GM19043 (cell line): ENCODE data around the gene CRBN.

Experiments used
- ATAC-seq: cut with Tn5 transposase; IDR thresholded peaks from one replicate; pipeline ENCODE4 v1.9.1; 2021; ENCODE audit warnings: low read depth; ENCODE audit not compliant: unreplicated experiment

Gene CRBN

DNA sequence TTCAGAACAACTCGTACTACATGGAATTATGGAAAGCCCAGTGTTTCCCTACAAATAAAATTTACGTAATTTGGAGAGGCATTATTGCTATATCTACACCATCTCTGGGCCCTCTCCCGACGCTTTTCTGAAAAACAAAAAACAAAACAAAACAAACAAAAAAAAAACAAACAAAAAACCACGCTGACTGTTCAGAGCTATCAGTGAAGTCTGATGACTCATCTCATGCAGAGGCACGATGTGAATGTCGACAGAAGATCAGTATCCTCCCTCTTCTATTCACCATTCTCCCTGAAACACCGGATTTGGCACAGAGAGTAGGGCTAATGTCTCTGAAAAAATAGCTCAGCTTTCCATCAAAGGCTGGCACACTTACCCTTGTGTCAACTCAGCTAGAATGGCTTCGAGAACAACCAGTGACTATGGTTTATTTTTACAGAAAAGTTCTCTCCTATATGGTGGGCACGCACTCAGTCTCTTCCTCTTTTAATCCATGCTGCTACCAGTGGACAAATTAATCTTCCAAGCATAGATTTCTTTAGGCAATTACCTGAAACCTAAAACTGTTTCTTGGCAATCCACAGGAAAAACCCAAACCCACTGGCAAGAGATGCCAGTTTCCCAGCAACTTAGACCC, 1.5 kb downstream of the CRBN start:
- ATAC-seq = no peak

DNA sequence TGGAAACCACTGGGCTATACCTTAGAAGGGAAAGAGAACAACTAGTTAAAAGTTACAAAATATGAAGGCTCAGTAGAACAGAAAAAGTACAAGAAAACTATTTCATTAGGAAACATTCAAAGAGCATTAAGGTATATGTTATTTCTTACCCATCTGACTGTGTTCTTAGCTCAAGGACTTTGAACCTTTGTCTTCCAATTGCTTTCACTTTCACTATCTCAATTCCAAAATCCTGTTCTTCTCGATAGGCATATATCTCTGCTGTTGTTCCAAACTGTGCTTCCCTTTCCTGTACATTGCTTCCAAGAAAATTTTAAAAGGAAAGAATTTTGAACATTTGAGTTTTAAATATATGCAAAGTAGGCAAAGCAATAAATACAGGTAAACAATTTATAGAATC, 6.9 kb downstream of the CRBN start:
- ATAC-seq = no peak

DNA sequence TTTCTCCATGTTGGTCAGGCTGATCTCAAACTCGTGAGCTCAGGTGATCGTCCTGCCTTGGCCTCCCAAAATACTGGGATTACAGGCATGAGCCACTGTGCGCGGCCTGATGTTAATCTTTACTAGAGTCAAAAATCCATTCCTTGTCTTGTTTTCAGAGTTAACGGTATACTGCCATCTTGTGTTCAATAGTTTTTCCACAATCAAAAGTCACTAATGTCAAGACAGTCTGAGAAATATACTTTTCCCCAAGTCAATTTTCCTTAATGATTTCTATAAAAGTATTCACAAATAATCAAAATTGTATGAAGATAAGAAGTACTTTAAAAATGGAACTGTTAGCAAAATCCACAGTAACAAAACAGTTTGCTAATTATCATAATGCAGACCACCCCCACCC, 8.5 kb downstream of the CRBN start:
- ATAC-seq = peak; percentile 46

DNA sequence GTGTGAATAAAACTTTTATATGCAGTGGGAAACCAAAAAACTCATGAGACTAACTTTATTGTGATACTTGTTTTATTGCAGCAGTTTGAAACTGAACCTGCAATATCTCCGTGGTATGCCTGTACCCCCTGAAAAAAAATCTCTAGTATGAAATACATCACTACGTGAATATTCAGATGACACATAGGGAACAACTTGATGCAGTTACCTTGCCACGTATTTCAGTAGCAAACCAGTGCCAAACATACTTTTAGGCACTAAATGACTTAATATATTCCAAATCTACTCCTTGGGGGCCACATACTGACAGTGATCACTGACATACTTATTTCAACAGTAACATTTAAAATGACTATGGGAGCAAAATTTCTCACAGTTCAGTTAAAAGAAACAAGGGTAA, 13.8 kb downstream of the CRBN start:
- no peak for ATAC-seq

DNA sequence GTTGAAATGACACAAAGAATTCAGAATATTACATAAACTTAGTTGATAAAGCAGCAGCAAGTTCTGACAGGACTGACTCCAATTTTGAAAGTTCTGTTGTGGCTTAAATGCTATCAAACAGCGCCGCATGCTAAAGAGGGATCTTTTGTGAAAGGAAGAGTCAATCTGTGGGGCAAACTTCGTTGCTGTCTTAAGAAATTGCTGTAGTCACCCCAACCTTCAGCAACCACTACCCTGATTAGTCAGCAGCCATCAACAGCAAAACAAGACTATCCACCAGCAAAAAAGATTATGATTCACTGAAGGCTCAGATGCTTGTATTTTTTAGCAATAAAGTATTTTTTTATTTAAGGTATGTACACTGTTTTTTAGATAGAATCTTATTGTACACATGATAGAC, 14.2 kb downstream of the CRBN start:
- no peak for ATAC-seq

DNA sequence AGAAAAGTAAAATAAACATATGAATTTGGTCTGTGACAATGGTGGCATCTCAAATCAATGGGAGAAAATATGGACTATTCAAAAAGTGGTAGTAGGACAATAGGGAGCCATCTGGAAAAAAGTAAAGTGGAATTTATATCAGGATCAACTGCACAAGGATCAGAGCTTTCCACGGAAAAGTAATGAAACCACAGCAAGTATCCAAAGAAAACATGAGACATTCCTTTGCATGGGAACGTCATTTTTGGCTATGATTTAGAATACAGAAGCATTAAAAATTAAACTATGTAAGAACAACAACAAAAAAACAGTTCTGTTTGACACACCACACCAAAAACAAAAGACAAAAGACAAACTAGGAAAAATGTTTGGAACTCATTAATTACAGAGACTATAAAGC, 18.7 kb downstream of the CRBN start:
- no peak for ATAC-seq

DNA sequence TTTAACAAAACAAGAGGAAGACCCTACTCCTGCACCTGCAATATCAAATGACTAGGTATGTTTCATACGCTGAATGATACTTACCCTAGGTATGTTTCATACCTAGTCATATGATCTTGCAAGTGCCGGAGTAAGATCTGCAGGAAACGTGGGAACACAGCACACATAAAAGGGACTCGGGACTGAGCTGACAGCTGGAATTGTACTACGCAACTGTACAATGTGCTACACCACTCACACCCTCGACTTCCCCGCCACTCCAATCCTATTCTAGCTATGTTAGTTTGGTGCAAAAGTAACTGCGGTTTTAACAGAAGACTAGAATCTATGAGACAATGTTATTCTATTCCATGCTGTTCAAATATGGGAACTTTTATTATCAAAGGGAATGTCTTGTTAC, 22.0 kb downstream of the CRBN start:
- no peak for ATAC-seq

DNA sequence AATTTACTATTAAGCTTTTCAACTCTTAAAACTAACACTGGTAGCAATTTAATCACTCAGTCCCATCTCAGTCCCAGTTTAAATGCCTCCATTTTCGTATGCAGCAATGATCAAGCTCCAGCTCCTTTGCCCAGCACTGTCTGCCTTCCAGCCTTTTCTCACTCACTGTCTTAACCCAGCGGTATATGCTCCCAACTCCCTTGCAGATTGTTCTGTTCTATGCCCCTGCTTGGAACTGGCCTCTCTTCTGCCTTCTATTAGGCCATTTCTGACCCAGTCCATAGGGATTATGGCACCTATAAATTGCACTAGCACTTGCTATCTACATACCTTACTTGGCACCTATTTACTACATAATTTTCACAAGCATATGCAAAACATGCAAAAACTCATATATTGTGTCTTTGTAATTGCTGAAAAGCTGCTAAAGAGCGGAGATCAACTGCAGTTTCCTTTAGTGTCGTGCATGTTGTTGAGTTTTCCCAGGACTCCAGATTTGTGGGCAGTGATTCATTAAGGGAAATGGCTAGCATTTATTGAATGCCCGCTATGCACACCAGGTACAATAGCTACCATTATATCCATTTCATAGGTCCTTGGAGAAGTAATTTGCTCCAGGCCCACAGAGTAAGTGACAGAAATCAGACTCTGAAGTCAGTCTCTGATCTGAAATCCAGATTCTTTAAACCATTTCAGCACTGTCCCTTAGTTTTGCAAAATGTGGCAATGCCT, 24.4 kb downstream of the CRBN start:
- ATAC-seq = no peak

DNA sequence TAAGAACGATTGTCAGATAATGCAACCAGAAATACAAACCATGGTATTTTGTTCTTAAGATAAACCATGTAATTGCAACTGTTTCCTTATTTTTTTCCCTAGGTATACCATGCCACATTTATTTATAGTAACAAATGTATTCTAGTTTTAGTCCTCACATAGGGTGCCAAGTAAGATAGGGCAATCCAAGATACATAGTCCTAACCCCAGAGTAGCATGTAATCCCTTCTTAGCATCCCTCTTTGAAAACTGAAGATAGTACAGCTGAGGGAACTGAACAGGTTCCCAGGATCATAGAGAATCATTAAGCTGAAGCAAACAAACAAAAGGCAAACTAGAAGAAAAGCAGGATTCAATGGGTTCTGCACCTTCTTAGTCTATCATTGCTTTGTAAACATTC, 28.0 kb downstream of the CRBN start:
- no peak for ATAC-seq

DNA sequence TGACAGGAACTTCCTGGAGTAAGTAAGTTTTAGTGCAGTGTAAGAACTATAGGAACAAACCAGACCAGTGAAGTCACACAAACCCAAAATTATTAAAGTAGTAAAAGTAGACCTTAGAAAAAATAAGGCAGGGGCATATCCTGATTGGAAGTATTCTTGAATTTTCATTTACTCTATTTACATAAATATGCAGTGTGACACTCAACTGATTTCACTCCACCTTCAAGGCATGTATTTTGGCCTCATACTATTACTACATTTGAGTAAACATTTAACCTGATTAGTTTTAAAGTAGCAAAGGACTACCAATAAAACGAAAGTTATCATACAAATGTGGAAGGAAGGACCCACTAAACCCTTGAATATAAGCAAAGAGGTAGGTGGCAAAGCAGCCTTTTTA, 29.9 kb downstream of the CRBN start:
- no peak for ATAC-seq

DNA sequence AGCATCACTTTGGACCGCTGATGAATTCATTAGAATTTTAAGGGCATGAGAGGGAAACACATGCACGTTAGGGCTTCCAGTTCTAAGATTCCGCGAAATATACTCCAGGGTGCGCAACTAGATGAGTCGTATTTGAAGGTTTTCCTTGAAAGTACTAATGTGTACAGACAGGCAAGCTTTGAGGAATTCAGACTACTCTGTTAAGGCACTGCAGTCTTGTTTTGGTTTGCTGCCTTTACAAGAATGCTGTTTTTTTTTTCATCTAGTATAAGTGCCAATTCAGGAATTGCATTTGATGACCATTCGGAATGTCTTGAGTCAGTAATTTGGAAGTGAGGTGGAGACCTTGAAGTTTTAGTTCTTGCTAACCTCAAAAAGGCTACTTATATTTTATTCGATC, 33.7 kb downstream of the CRBN start:
- ATAC-seq = no peak

DNA sequence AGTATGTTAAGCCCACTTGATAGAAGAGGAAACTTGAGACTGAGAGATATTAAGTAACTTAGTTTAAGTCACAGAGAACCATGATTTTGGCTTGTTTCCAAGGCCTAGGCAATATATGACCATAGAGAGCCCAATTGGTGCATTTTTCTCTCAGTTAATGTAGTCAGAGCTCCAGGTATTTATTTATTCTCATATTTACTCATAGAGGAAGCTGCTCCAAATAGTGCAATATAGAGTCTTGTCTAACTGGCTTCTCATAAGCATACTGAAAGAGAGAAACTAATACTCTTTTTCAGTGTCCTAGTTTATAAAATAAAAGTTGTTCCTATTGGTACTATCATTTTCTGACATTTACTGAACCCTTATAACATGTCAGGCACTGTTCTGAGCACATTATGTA, 37.6 kb downstream of the CRBN start:
- ATAC-seq = no peak

DNA sequence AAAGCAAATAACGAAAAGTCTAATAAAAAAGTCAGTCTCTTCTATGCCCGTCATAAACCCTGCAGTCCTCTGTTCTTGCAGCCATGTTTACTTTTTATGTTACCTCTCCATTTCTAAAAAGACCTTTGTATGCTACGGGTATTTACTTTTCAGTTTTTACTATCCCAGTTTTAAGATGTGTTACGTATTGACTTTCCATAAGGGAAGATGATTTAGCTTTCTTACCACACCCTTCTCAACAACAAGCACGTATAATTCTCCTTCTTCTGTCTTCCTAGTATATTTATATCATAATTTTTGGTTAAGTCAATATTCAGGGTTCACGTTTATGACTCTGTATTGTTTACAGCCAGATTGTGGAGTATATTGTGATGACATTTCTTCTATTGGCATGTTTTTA, 42.0 kb downstream of the CRBN start:
- ATAC-seq = no peak

DNA sequence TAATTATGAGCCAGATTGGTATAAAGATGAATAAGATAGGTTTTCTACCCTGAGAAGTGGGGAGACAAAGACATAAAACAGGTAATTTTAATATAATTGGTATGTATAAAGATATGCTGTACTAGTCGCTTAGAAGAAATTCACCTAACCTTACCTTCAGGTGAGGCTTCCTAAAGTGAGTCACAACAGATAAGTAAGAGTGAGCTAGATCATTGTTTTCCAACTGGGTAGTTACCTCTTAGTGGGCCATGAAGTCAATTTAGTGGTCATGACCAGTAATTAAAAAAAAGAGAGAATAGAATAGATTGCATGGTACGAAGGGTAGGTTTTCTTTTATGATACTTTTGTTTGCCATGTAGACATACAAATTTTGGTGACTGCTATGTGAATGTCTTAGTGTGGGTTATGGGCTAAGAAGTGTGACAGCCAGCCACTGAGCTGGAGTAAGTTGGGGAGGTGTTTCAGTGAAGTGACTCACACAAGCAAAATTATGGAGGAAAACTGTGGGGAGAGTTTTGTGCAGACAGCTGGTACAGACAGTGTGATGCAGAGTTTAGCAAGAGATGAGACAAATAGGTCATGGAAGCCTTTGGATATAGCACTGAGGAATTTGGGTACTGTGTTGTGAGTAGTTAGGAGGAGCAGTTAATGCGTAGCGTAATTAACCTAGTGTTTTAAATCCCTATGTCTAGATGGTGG, 44.6 kb downstream of the CRBN start:
- no peak for ATAC-seq

DNA sequence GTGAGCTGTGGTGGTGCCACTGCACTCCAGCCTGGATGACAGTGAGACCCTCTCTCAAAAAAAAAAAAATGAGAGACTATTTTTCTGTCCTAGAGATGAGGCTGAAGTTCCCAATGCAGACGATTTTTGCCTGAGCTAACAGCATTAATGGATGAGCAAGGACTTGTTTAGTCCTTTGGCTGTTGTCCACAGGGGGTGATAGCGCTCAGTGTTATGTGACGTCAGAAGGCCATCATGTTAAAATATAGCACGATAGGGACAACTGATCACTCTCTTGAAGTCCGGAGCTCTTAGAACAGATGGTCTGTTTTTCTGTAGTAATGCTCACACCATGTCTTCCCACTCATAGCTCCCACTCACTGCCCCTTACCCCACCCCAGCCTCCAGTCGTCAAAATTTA, 46.0 kb downstream of the CRBN start:
- no peak for ATAC-seq

DNA sequence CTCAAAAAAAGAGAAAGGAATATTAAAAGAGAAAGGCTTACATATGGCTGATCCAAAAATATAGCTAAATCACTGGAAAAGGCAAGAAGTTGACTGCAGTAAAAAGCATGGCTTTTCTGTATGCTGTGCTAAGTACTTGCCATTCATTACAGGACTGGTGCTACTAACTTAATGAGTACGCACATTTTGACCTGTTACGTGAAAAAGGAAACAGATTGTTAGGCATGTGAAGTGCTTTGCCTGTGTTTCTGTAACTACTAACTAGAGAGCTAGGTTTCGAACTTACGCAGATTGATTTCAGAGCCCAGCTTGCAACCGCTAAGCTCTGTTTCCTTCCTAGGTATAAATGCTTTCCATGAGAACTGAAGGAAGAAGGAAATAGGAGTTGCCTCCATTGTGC, 49.9 kb downstream of the CRBN start:
- ATAC-seq = no peak

DNA sequence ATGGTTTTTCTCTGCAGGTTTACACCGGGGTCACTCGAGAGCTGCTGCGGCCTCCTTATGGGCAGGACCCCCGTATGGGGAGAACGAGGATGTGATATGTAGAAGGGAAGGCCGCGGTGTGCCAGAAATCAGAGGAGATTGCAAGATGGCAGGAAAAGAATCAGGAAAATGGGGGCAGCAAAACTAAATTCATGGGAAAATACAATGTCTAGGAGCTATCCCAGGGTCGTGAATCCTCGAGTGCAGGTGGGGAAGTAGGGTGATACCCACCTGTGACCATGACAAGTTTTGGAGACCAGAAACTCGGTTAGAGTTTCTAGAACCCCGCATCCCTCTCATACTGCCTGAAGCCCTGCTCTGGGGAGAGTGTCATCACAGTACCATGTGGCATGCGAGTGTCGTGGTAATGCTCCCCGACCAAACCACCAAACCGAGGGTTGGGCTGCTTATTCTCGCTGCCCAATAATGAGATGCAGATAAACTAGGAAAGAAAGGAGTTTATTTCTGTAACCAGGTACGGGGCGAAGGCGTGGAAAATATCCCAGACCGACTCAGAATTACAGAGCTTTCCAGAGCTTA, 52.0 kb downstream of the CRBN start:
- ATAC-seq = no peak

DNA sequence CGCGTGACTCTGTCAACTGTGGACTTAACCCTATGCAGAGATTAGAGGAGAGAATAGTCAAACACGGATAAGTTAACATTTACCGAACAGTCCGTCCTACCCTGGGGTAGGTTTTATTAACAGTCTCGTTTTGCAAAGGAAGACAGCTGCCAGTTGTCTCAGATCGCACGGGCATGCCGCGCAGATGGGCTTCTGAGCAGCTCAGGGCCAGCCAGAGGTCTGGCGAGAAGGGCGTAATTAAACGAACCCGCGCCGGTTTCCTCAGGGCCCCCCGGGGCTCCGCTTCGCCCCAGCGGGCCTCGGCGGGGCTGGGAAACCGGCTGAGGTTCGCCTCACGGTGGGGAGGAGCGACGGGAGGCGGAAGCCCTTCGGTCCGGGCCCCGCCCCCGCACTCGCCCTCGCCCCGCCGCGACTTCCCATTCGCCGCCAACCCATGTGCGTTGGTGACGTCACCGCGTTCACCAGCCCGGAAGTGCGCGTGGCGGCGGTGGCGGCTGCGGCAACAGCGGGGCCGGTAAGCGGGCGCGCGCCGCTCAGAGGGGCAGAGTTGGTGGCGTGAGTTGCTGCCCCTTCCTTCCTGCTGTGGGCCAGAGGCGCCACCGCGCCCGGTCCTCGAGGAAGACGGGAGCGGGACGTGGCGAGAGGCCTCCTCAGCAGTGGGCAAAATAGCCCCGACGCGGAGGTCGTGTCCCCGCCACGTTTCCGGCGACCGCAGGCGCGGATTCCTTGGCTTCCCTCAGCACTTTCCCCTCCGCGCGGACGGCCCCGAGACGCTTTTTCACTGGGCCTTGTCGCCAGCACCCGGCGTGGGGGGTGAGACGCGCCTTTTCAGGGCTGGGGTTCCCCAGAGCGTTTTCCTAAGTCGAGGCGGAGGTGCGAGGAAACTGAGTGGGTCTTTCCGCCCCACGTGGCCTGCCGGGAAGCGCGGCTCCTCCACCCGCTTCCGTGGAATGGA, 52.7 kb downstream of the CRBN start, which contains the start of gene TRNT1:
TRNT1 (plus strand) TSS at position 464 of the 955 bp plus-strand sequence. CDS start 2,101 bp downstream, outside the sequence.
- peak; percentile 96 for ATAC-seq

DNA sequence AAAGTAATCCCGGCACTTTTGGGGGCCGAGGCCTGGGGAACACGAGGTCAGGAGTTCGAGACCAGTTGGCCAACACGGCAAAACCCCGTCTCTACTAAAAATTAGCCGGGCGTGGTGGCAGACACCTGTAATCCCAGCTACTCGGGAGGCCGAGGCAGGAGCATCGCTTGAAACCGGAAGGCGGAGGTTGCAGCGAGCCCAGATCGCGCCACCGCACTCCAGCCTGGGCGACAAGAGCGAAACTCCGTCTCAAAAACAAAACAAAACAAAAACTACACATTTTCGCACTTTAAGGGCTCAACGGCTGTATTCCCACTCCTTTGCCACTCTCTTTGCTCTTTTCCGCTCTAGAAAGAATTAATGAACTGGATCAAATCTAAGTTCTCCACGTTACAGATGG, 53.5 kb downstream of the CRBN start:
- no peak for ATAC-seq

DNA sequence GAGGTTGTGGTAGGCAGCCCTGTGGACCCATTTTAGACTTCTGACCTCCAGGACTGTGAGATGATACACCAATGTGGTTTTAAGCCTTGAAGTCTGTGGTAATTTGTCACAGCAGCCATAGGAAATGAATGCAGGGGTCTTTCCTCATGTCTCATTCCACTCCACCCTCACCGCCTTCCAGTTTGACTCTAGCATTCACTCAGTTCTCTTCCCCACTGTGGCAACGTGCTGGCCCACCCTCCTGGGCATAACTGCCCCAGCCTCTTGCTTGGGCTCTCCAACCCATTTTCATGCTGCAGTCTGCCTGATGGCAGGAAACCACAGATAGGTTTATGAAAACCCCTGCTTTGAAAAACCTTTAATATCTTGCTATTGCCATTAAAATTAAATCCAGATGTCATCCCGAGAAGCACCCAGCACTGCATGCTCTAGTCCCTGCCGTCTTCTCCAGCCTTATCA, 60.1 kb downstream of the CRBN start:
- ATAC-seq = no peak
